Activated CD8-positive, alpha-beta T cell treated with anti-CD3 and anti-CD28 coated beads for 36 hours (primary cell): ENCODE measurements around the gene MTMR12. TPM values are rescaled to one million over a fixed set of nuclear protein-coding genes. Genes with fewer than 3 reads are reported as not detected.

ENCODE experiments used
- ATAC-seq: fragments of 200-7000 bp; cut with Tn5 transposase; one replicate; pipeline ENCODE4 v1.10.0; 2021; ENCODE audit warnings: mild to moderate bottlenecking, moderate library complexity
- CTCF ChIA-PET: fragments of 350-600 bp; sonication (Branson Sonifier 250); formaldehyde crosslinking; loops from one replicate; lab custom pipeline; 2021; ENCODE audit warnings: antibody characterized with exemption; lab: Charles Lee
- POLR2A ChIA-PET: fragments of 350-600 bp; sonication (Branson Sonifier 250); formaldehyde crosslinking; loops from one replicate; lab custom pipeline; 2021; ENCODE audit warnings: antibody characterized with exemption; lab: Charles Lee
- DNase-seq: peaks from one replicate; pipeline ENCODE4 v3.0.0-alpha.2; 2020
- H3K27ac Mint-ChIP-seq: one replicate; pipeline ENCODE4 v1.8.0; 2021; ENCODE audit warnings: mild to moderate bottlenecking, mixed read lengths
- H3K27me3 Mint-ChIP-seq: one replicate; pipeline ENCODE4 v1.8.0; 2021; ENCODE audit warnings: mixed read lengths
- H3K36me3 Mint-ChIP-seq: one replicate; pipeline ENCODE4 v1.8.0; 2021; ENCODE audit warnings: low read depth, mixed read lengths
- H3K4me1 Mint-ChIP-seq: one replicate; pipeline ENCODE4 v1.8.0; 2021; ENCODE audit warnings: low read depth, mixed read lengths
- H3K4me3 Mint-ChIP-seq: one replicate; pipeline ENCODE4 v1.8.0; 2021; ENCODE audit warnings: mild to moderate bottlenecking, moderate library complexity, mixed read lengths
- H3K9me3 Mint-ChIP-seq: one replicate; pipeline ENCODE4 v1.8.0; 2021; ENCODE audit warnings: mixed read lengths
- intact Hi-C: fragments of 100-400 bp; cut with micrococcal nuclease; formaldehyde crosslinking; loops from one replicate; pipeline ENCODE4 v1.10.0; 2022
- total RNA-seq, 2 experiments: library from RNA; stranded (reverse); gene quantifications; one replicate each; pipeline ENCODE4 v1.2.3, GENCODE V29; 2021
- TF ChIP-seq, protein P1 (sequence below): fragments of 200-600 bp; IDR thresholded peaks from one replicate; pipeline ENCODE4 v1.8.0; 2022; ENCODE audit warnings: antibody characterized with exemption, mild to moderate bottlenecking

The MTMR12 gene
- total RNA-seq, 2 experiments from 2014 or later = 19.7 to 19.9 TPM

GRCh38 chr5:32259033-32259432, 53.7 kb downstream of the MTMR12 start:
- Mint-ChIP-seq H3K4me1 (peaks cover 10% of the 10 kb centered on the region), H3K27ac (no peak overlapping the region), H3K36me3 (peaks cover 48% of the 10 kb centered on the region), H3K4me3 (no peak overlapping the region), H3K9me3 (no peaks in the 10 kb centered on the region), H3K27me3 (no peaks in the 10 kb centered on the region)
- intact Hi-C loops = no loop called here
- no peak for DNase-seq
- no peak for ATAC-seq
- POLR2A ChIA-PET = no interaction called here
- TF ChIP-seq, protein P1, sequence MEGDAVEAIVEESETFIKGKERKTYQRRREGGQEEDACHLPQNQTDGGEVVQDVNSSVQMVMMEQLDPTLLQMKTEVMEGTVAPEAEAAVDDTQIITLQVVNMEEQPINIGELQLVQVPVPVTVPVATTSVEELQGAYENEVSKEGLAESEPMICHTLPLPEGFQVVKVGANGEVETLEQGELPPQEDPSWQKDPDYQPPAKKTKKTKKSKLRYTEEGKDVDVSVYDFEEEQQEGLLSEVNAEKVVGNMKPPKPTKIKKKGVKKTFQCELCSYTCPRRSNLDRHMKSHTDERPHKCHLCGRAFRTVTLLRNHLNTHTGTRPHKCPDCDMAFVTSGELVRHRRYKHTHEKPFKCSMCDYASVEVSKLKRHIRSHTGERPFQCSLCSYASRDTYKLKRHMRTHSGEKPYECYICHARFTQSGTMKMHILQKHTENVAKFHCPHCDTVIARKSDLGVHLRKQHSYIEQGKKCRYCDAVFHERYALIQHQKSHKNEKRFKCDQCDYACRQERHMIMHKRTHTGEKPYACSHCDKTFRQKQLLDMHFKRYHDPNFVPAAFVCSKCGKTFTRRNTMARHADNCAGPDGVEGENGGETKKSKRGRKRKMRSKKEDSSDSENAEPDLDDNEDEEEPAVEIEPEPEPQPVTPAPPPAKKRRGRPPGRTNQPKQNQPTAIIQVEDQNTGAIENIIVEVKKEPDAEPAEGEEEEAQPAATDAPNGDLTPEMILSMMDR = no peak
- CTCF ChIA-PET = interaction anchor here (1.5 to 3.7 kb wide), 2 partner anchors 14 to 27 kb away, joined by 4 to 16 read pairs; no protein-coding TSS in a partner anchor

DNA sequence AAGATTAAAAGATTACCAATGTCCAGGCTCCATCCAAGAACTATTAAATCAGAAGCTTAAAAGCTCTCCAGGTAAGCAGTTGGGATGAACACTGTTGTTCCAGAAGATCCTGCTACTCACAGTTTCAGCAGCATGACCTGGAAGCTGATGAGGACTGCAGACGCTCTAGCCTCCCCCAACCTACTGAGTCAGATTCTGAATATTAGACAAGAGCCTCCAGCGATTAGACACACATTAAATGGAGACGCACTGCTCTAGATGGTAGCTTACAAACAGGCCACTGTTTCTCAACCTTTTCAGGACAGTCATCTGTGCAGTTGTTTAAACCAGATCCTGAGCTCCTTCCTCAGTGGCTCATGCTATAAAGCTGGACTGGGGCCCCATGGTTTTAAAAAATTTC, 54.3 kb downstream of the MTMR12 start:
- H3K4me3 Mint-ChIP-seq = no peak overlapping the region
- no peak overlapping the region for H3K27ac Mint-ChIP-seq
- H3K27me3 Mint-ChIP-seq = no peaks in the 10 kb centered on the region
- intact Hi-C loops = no loop called here
- no peak for DNase-seq
- ChIA-PET CTCF (interaction anchor here (1.5 to 3.7 kb wide), 2 partner anchors 14 to 27 kb away, joined by 4 to 16 read pairs; no protein-coding TSS in a partner anchor), POLR2A (no interaction called here)
- ATAC-seq = no peak
- H3K4me1 Mint-ChIP-seq = peaks cover 10% of the 10 kb centered on the region
- no peaks in the 10 kb centered on the region for H3K9me3 Mint-ChIP-seq
- TF ChIP-seq, protein P1 = no peak
- peaks cover 46% of the 10 kb centered on the region for H3K36me3 Mint-ChIP-seq

- ChIA-PET POLR2A (no interaction called here), CTCF (no interaction called here)
- intact Hi-C loops = no loop called here
- ATAC-seq (no peak), DNase-seq (no peak)
- TF ChIP-seq, protein P1 = no peak
- no peaks in the 10 kb centered on the region for H3K9me3 Mint-ChIP-seq
- peaks cover 2% of the 10 kb centered on the region for H3K4me1 Mint-ChIP-seq
- no peaks in the 10 kb centered on the region for H3K27me3 Mint-ChIP-seq
- no peak overlapping the region for H3K27ac Mint-ChIP-seq
- peaks cover 29% of the 10 kb centered on the region for H3K36me3 Mint-ChIP-seq
- no peak overlapping the region for H3K4me3 Mint-ChIP-seq
These were observed 57.2 kb downstream of the MTMR12 start for GRCh38 chr5:32255540-32255900.

- Mint-ChIP-seq H3K27ac (no peak overlapping the region), H3K27me3 (no peaks in the 10 kb centered on the region), H3K9me3 (no peaks in the 10 kb centered on the region), H3K4me1 (peaks cover under 1% of the 10 kb centered on the region), H3K36me3 (peaks cover 25% of the 10 kb centered on the region), H3K4me3 (no peak overlapping the region)
- ChIA-PET CTCF (no interaction called here), POLR2A (interaction anchor here (0.6 kb wide), 1 partner anchor 35 kb away, joined by 4 read pairs; no protein-coding TSS in a partner anchor)
- no peak for ATAC-seq
- no peak for DNase-seq
- TF ChIP-seq, protein P1 = no peak
- intact Hi-C loops = no loop called here
These were observed 57.7 kb downstream of the MTMR12 start for GRCh38 chr5:32254881-32255539.

DNA sequence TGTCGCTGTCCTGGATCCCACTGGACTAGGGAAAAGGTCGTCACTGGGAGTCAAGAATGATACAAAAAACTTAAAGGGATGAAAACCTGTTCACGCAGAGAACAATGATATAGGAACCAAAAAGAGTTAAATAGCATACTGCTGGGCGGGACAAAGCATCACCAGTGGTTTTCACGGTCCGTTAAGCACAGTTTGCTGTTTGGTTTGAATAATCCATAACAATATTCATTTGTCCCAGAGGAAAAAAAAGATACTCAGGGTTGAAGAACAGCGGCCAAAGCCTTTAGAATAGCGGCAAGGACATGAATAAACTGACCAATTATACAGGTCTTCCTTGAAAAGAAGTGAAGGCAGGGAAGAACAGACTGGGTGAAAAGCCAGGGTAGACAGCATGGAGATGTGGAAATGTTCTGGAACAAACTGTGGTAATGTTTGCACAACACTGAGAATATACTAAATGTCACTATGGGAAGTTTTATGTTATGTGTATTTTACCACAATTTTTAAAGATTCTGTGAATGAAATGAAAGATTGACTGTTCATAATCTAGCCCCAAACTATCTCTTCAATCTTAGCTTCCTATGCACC, 60.8 kb downstream of the MTMR12 start:
- no peak for ATAC-seq
- CTCF ChIA-PET = no interaction called here
- Mint-ChIP-seq H3K27me3 (no peaks in the 10 kb centered on the region), H3K36me3 (peaks cover 27% of the 10 kb centered on the region), H3K4me3 (no peak overlapping the region), H3K27ac (no peak overlapping the region), H3K4me1 (no peaks in the 10 kb centered on the region), H3K9me3 (no peaks in the 10 kb centered on the region)
- intact Hi-C loops = no loop called here
- POLR2A ChIA-PET = interaction anchor here (0.6 kb wide), 1 partner anchor 147 kb away, joined by 3 read pairs; no protein-coding TSS in a partner anchor
- TF ChIP-seq, protein P1 = no peak
- no peak for DNase-seq
